GM23338 (cell line): ENCODE data around the gene EXOC4. TPM values are rescaled to one million over a fixed set of nuclear protein-coding genes. Genes with fewer than 3 reads are reported as not detected.

Experiments
- ATAC-seq: fragments of 200-7000 bp; cut with Tn5 transposase; 3 replicates; pipeline ENCODE4 v1.9.1; 2020
- DNase-seq: peaks from one replicate; pipeline ENCODE4 v3.0.0-alpha.2; 2015; ENCODE audit warnings: low spot score
- H2AFZ ChIP-seq: fragments of 200-600 bp; sonication (generic); 2 replicates; pipeline ENCODE4 v1.8.0; 2016; ENCODE audit warnings: antibody characterized with exemption, mild to moderate bottlenecking, moderate library complexity
- H3F3A ChIP-seq: fragments of 200-600 bp; sonication (generic); replicated peaks from 2 replicates; pipeline ENCODE4 v1.8.0; 2017; ENCODE audit warnings: antibody characterized with exemption, mixed run types, low read depth
- H3K27ac ChIP-seq: fragments of 200-600 bp; sonication (generic); 2 replicates; pipeline ENCODE4 v1.6.1; 2016; ENCODE audit warnings: low read depth
- H3K27me3 ChIP-seq: fragments of 200-600 bp; sonication (generic); 2 replicates; pipeline ENCODE4 v1.8.0; 2016; ENCODE audit warnings: mild to moderate bottlenecking, mixed run types, moderate library complexity; ENCODE audit not compliant: insufficient read depth
- H3K36me3 ChIP-seq: fragments of 200-600 bp; sonication (generic); 2 replicates; pipeline ENCODE4 v1.8.0; 2016; ENCODE audit warnings: mild to moderate bottlenecking; ENCODE audit not compliant: insufficient read depth
- H3K4me1 ChIP-seq: fragments of 200-600 bp; sonication (generic); 2 replicates; pipeline ENCODE4 v1.8.0; 2016; ENCODE audit warnings: mild to moderate bottlenecking, moderate library complexity; ENCODE audit not compliant: insufficient read depth
- H3K4me2 ChIP-seq: fragments of 200-600 bp; sonication (generic); 2 replicates; pipeline ENCODE4 v1.7.1; 2017; ENCODE audit warnings: mixed run types
- H3K4me3 ChIP-seq: fragments of 200-600 bp; sonication (generic); 2 replicates; pipeline ENCODE4 v1.6.1; 2016; ENCODE audit warnings: mixed run types
- H3K79me2 ChIP-seq: fragments of 200-600 bp; sonication (generic); replicated peaks from 2 replicates; pipeline ENCODE4 v1.8.0; 2017; ENCODE audit warnings: mild to moderate bottlenecking; ENCODE audit not compliant: insufficient read depth
- H3K9me2 ChIP-seq: fragments of 200-600 bp; sonication (generic); 2 replicates; pipeline ENCODE4 v1.8.0; 2017; ENCODE audit not compliant: insufficient read depth
- H4K20me1 ChIP-seq: fragments of 200-600 bp; sonication (generic); replicated peaks from 2 replicates; pipeline ENCODE4 v1.8.0; 2017; ENCODE audit warnings: mild to moderate bottlenecking; ENCODE audit not compliant: insufficient read depth
- H3K27ac Mint-ChIP-seq: 2 replicates; pipeline ENCODE4 v1.8.0; 2020; ENCODE audit warnings: inconsistent platforms, mild to moderate bottlenecking, moderate library complexity, mixed read lengths
- H3K27me3 Mint-ChIP-seq: 3 replicates; pipeline ENCODE4 v1.8.0; 2022; ENCODE audit warnings: low read depth, mild to moderate bottlenecking, moderate library complexity, mixed read lengths, inconsistent platforms; ENCODE audit not compliant: insufficient read depth, poor library complexity
- H3K36me3 Mint-ChIP-seq: 3 replicates; pipeline ENCODE4 v1.8.0; 2021; ENCODE audit warnings: low read depth, mild to moderate bottlenecking, inconsistent platforms, moderate library complexity, mixed read lengths
- H3K4me1 Mint-ChIP-seq: 3 replicates; pipeline ENCODE4 v1.8.0; 2020; ENCODE audit warnings: mild to moderate bottlenecking, inconsistent platforms, mixed read lengths
- H3K4me3 Mint-ChIP-seq: 3 replicates; pipeline ENCODE4 v1.8.0; 2021; ENCODE audit warnings: moderate library complexity, mild to moderate bottlenecking, inconsistent platforms, mixed read lengths
- H3K9me3 Mint-ChIP-seq: 3 replicates; pipeline ENCODE4 v1.8.0; 2020; ENCODE audit warnings: moderate library complexity, mild to moderate bottlenecking, inconsistent platforms, mixed read lengths
- JUNB ChIP-seq: IDR thresholded peaks from one replicate; pipeline ENCODE4 v1.6.1; 2016; ENCODE audit warnings: antibody characterized with exemption; ENCODE audit not compliant: unreplicated experiment
- NANOG ChIP-seq: IDR thresholded peaks from 2 replicates; pipeline ENCODE4 v1.6.1; 2016; ENCODE audit warnings: antibody characterized with exemption, borderline replicate concordance
- POLR2AphosphoS5 ChIP-seq: IDR thresholded peaks from 2 replicates; pipeline ENCODE4 v1.6.1; 2016; ENCODE audit warnings: antibody characterized with exemption, low read depth
- STAT1 ChIP-seq: IDR thresholded peaks from one replicate; pipeline ENCODE4 v1.6.1; 2016; ENCODE audit warnings: antibody characterized with exemption; ENCODE audit not compliant: unreplicated experiment
- ZNF114 ChIP-seq: fragments of 250-450 bp; sonication (Bioruptor Pico); IDR thresholded peaks from 2 replicates; pipeline ENCODE4 v1.5.0; 2020; ENCODE audit warnings: mild to moderate bottlenecking, moderate library complexity
- polyA plus RNA-seq: library from polyadenylated mRNA; unstranded; fragments of >200 nt; fragmentation: Nextera tagmentation; extraction: Ambion mirVana; gene quantifications from 2 replicates; pipeline ENCODE4 v1.2.1, GENCODE V29; 2016
- total RNA-seq: library from RNA; depleted of rRNA; stranded (reverse); fragments of >200 nt; shearing (Covaris generic); gene quantifications from 2 replicates; pipeline ENCODE4 v1.2.3, GENCODE V29; 2014
- TF ChIP-seq, protein P1 (sequence below): fragments of 250-450 bp; sonication (Bioruptor Pico); IDR thresholded peaks from 2 replicates; pipeline ENCODE4 v1.5.0; 2020; ENCODE audit warnings: mild to moderate bottlenecking, moderate library complexity
- TF ChIP-seq, protein P2 (sequence below): IDR thresholded peaks from one replicate; pipeline ENCODE4 v1.6.1; 2018; ENCODE audit warnings: antibody characterized with exemption; ENCODE audit not compliant: unreplicated experiment
- TF ChIP-seq, protein P3 (sequence below), 2 experiments: fragments of 200-600 bp in 1 of 2; sonication (generic) in 1 of 2; conservative IDR thresholded peaks; 2 replicates each; pipeline versions ENCODE4 v1.5.1 to v1.6.1; 2016 to 2017; ENCODE audit warnings: antibody characterized with exemption in 2 of 2, low read depth in 2 of 2, mild to moderate bottlenecking in 2 of 2, moderate library complexity in 1 of 2

EXOC4 gene
- total and polyA plus RNA-seq, 2 experiments from 2014 or later = 37.5 to 52.7 TPM

DNA sequence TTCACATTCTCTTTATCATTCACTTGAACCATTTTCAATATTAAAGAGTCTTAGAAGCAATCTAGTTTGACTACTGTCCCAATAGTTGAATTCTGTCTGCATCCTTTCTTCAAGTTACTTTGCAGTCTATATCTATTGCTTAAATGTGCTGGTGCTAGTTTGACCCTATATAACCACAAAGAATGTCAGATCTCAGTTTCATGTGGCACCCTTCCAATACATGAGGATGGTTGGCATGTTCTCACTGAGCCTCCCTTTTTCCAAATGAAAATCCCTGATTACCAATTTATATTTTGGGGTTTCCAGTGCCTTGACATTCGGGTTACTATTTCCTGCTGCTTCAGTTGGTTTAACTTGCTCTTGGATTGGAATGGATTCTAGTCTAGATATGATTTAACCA is 292.7 kb downstream of the EXOC4 start:
- H3K79me2 ChIP-seq = no peaks in the 10 kb centered on the region
- H3K9me3 Mint-ChIP-seq = no peaks in the 10 kb centered on the region
- no peaks in the 10 kb centered on the region for H3K27me3 ChIP-seq
- no peaks in the 10 kb centered on the region for H3K36me3 Mint-ChIP-seq
- H3K4me2 ChIP-seq = no peak overlapping the region
- TF ChIP-seq NANOG = no peak
- TF ChIP-seq, protein P1, sequence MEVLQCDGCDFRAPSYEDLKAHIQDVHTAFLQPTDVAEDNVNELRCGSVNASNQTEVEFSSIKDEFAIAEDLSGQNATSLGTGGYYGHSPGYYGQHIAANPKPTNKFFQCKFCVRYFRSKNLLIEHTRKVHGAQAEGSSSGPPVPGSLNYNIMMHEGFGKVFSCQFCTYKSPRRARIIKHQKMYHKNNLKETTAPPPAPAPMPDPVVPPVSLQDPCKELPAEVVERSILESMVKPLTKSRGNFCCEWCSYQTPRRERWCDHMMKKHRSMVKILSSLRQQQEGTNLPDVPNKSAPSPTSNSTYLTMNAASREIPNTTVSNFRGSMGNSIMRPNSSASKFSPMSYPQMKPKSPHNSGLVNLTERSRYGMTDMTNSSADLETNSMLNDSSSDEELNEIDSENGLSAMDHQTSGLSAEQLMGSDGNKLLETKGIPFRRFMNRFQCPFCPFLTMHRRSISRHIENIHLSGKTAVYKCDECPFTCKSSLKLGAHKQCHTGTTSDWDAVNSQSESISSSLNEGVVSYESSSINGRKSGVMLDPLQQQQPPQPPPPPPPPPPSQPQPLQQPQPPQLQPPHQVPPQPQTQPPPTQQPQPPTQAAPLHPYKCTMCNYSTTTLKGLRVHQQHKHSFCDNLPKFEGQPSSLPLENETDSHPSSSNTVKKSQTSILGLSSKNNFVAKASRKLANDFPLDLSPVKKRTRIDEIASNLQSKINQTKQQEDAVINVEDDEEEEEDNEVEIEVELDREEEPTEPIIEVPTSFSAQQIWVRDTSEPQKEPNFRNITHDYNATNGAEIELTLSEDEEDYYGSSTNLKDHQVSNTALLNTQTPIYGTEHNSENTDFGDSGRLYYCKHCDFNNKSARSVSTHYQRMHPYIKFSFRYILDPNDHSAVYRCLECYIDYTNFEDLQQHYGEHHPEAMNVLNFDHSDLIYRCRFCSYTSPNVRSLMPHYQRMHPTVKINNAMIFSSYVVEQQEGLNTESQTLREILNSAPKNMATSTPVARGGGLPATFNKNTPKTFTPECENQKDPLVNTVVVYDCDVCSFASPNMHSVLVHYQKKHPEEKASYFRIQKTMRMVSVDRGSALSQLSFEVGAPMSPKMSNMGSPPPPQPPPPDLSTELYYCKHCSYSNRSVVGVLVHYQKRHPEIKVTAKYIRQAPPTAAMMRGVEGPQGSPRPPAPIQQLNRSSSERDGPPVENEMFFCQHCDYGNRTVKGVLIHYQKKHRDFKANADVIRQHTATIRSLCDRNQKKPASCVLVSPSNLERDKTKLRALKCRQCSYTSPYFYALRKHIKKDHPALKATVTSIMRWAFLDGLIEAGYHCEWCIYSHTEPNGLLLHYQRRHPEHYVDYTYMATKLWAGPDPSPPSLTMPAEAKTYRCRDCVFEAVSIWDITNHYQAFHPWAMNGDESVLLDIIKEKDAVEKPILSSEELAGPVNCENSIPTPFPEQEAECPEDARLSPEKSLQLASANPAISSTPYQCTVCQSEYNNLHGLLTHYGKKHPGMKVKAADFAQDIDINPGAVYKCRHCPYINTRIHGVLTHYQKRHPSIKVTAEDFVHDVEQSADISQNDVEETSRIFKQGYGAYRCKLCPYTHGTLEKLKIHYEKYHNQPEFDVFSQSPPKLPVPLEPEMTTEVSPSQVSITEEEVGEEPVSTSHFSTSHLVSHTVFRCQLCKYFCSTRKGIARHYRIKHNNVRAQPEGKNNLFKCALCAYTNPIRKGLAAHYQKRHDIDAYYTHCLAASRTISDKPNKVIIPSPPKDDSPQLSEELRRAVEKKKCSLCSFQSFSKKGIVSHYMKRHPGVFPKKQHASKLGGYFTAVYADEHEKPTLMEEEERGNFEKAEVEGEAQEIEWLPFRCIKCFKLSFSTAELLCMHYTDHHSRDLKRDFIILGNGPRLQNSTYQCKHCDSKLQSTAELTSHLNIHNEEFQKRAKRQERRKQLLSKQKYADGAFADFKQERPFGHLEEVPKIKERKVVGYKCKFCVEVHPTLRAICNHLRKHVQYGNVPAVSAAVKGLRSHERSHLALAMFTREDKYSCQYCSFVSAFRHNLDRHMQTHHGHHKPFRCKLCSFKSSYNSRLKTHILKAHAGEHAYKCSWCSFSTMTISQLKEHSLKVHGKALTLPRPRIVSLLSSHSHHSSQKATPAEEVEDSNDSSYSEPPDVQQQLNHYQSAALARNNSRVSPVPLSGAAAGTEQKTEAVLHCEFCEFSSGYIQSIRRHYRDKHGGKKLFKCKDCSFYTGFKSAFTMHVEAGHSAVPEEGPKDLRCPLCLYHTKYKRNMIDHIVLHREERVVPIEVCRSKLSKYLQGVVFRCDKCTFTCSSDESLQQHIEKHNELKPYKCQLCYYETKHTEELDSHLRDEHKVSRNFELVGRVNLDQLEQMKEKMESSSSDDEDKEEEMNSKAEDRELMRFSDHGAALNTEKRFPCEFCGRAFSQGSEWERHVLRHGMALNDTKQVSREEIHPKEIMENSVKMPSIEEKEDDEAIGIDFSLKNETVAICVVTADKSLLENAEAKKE (CRISPR knock-in tag) = no peak
- no peak for TF ChIP-seq STAT1
- no peak for TF ChIP-seq POLR2AphosphoS5
- no peak for TF ChIP-seq JUNB
- TF ChIP-seq, protein P2, sequence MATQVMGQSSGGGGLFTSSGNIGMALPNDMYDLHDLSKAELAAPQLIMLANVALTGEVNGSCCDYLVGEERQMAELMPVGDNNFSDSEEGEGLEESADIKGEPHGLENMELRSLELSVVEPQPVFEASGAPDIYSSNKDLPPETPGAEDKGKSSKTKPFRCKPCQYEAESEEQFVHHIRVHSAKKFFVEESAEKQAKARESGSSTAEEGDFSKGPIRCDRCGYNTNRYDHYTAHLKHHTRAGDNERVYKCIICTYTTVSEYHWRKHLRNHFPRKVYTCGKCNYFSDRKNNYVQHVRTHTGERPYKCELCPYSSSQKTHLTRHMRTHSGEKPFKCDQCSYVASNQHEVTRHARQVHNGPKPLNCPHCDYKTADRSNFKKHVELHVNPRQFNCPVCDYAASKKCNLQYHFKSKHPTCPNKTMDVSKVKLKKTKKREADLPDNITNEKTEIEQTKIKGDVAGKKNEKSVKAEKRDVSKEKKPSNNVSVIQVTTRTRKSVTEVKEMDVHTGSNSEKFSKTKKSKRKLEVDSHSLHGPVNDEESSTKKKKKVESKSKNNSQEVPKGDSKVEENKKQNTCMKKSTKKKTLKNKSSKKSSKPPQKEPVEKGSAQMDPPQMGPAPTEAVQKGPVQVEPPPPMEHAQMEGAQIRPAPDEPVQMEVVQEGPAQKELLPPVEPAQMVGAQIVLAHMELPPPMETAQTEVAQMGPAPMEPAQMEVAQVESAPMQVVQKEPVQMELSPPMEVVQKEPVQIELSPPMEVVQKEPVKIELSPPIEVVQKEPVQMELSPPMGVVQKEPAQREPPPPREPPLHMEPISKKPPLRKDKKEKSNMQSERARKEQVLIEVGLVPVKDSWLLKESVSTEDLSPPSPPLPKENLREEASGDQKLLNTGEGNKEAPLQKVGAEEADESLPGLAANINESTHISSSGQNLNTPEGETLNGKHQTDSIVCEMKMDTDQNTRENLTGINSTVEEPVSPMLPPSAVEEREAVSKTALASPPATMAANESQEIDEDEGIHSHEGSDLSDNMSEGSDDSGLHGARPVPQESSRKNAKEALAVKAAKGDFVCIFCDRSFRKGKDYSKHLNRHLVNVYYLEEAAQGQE = no peak
- TF ChIP-seq, protein P3, sequence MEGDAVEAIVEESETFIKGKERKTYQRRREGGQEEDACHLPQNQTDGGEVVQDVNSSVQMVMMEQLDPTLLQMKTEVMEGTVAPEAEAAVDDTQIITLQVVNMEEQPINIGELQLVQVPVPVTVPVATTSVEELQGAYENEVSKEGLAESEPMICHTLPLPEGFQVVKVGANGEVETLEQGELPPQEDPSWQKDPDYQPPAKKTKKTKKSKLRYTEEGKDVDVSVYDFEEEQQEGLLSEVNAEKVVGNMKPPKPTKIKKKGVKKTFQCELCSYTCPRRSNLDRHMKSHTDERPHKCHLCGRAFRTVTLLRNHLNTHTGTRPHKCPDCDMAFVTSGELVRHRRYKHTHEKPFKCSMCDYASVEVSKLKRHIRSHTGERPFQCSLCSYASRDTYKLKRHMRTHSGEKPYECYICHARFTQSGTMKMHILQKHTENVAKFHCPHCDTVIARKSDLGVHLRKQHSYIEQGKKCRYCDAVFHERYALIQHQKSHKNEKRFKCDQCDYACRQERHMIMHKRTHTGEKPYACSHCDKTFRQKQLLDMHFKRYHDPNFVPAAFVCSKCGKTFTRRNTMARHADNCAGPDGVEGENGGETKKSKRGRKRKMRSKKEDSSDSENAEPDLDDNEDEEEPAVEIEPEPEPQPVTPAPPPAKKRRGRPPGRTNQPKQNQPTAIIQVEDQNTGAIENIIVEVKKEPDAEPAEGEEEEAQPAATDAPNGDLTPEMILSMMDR (conservative IDR thresholded peaks at IDR 0.05; ENCODE audit: low read depth in 2 of 2) = no peak
- TF ChIP-seq ZNF114 (CRISPR knock-in tag) = no peak
- H3K27me3 Mint-ChIP-seq = no peaks in the 10 kb centered on the region
- ATAC-seq (no peak), DNase-seq (no peak)
- H3K9me2 ChIP-seq = peaks cover 7% of the 10 kb centered on the region
- H3K4me3 Mint-ChIP-seq = no peak overlapping the region
- no peak overlapping the region for H3K27ac Mint-ChIP-seq
- H3K4me3 ChIP-seq = no peak overlapping the region
- no peaks in the 10 kb centered on the region for H4K20me1 ChIP-seq
- H2AFZ ChIP-seq = no peak overlapping the region
- H3K36me3 ChIP-seq = no peaks in the 10 kb centered on the region
- no peak overlapping the region for H3K27ac ChIP-seq
- peaks cover 24% of the 10 kb centered on the region for H3K4me1 Mint-ChIP-seq
- H3F3A ChIP-seq = no peaks in the 10 kb centered on the region
- H3K4me1 ChIP-seq = peaks cover 13% of the 10 kb centered on the region
